ENCODE data around the gene MYOD1. TPM values are rescaled to one million over a fixed set of nuclear protein-coding genes. Genes with fewer than 3 reads are reported as not detected.
A peak's percentile ranks its signal among the peaks of the same experiment; 100 is the strongest.

Gene MYOD1
- total RNA-seq, 1 donor from 2014 or later = not detected

- H3K36me3 Mint-ChIP-seq (ENCODE audit: low read depth) = no peaks in the 10 kb centered on the region
- DNase-seq (ENCODE audit: low spot score) = peak; percentile 81
These were observed 29.7 kb downstream of the MYOD1 start for GRCh38 chr11:17748761-17749721.

GRCh38 chr11:17750013-17750800 lies 30.8 kb downstream of the MYOD1 start:
- Mint-ChIP-seq H3K9me3 (ENCODE audit: low read depth) (no peaks in the 10 kb centered on the region), H3K4me3 (ENCODE audit: unreplicated experiment) (no peak overlapping the region), H3K27me3 (ENCODE audit: low read depth) (peaks cover 29% of the 10 kb centered on the region), H3K4me1 (ENCODE audit: low read depth) (no peaks in the 10 kb centered on the region), H3K36me3 (ENCODE audit: low read depth) (no peaks in the 10 kb centered on the region), H3K27ac (ENCODE audit: unreplicated experiment) (no peak overlapping the region)
- DNase-seq (ENCODE audit: low spot score) = peak; percentile 49
- no peak for TF ChIP-seq CTCF (IDR thresholded peaks at IDR 0.05)

More at GRCh38 chr11:17748761-17749721, 29.7 kb downstream of the MYOD1 start:
- Mint-ChIP-seq H3K4me1 (ENCODE audit: low read depth) (no peaks in the 10 kb centered on the region), H3K4me3 (ENCODE audit: unreplicated experiment) (no peak overlapping the region), H3K27me3 (ENCODE audit: low read depth) (peaks cover 22% of the 10 kb centered on the region), H3K27ac (ENCODE audit: unreplicated experiment) (no peak overlapping the region), H3K9me3 (ENCODE audit: low read depth) (no peaks in the 10 kb centered on the region)
- TF ChIP-seq CTCF (IDR thresholded peaks at IDR 0.05) = no peak

GRCh38 chr11:17750801-17751165 lies 31.4 kb downstream of the MYOD1 start:
- no peak for DNase-seq (ENCODE audit: low spot score)
- Mint-ChIP-seq H3K27ac (ENCODE audit: unreplicated experiment) (no peak overlapping the region), H3K4me1 (ENCODE audit: low read depth) (no peaks in the 10 kb centered on the region), H3K27me3 (ENCODE audit: low read depth) (peaks cover 32% of the 10 kb centered on the region), H3K36me3 (ENCODE audit: low read depth) (no peaks in the 10 kb centered on the region), H3K9me3 (ENCODE audit: low read depth) (no peaks in the 10 kb centered on the region), H3K4me3 (ENCODE audit: unreplicated experiment) (no peak overlapping the region)
- TF ChIP-seq CTCF (IDR thresholded peaks at IDR 0.05) = no peak

- Mint-ChIP-seq H3K4me1 (ENCODE audit: low read depth) (no peaks in the 10 kb centered on the region), H3K27ac (ENCODE audit: unreplicated experiment) (no peak overlapping the region), H3K36me3 (ENCODE audit: low read depth) (no peaks in the 10 kb centered on the region), H3K9me3 (ENCODE audit: low read depth) (no peaks in the 10 kb centered on the region), H3K4me3 (ENCODE audit: unreplicated experiment) (no peak overlapping the region), H3K27me3 (ENCODE audit: low read depth) (peaks cover 33% of the 10 kb centered on the region)
- no peak for TF ChIP-seq CTCF (IDR thresholded peaks at IDR 0.05)
- DNase-seq (ENCODE audit: low spot score) = peak; percentile 49
These were observed 32.2 kb downstream of the MYOD1 start for GRCh38 chr11:17751558-17751957.

GRCh38 chr11:17752144-17752543 lies 32.8 kb downstream of the MYOD1 start:
- H3K9me3 Mint-ChIP-seq (ENCODE audit: low read depth) = no peaks in the 10 kb centered on the region
- H3K27ac Mint-ChIP-seq (ENCODE audit: unreplicated experiment) = no peak overlapping the region
- no peaks in the 10 kb centered on the region for H3K36me3 Mint-ChIP-seq (ENCODE audit: low read depth)
- H3K27me3 Mint-ChIP-seq (ENCODE audit: low read depth) = peaks cover 36% of the 10 kb centered on the region
- peak; percentile 37 for DNase-seq (ENCODE audit: low spot score)
- no peak for TF ChIP-seq CTCF (IDR thresholded peaks at IDR 0.05)
- no peak overlapping the region for H3K4me3 Mint-ChIP-seq (ENCODE audit: unreplicated experiment)
- H3K4me1 Mint-ChIP-seq (ENCODE audit: low read depth) = no peaks in the 10 kb centered on the region
